GM21786 (cell line): ENCODE data around the gene ZBTB7C.

Experiments
- ATAC-seq: cut with Tn5 transposase; IDR thresholded peaks from one replicate; pipeline ENCODE4 v1.9.1; 2021; ENCODE audit not compliant: unreplicated experiment

The ZBTB7C gene

GRCh38 chr18:48009116-48009745 is 400.0 kb downstream of the ZBTB7C start:
- no peak for ATAC-seq

GRCh38 chr18:48007955-48008701 is 401.1 kb downstream of the ZBTB7C start:
- ATAC-seq = no peak

GRCh38 chr18:48007381-48007780 is 401.8 kb downstream of the ZBTB7C start:
- ATAC-seq = no peak

GRCh38 chr18:48006415-48007175 is 402.6 kb downstream of the ZBTB7C start:
- no peak for ATAC-seq

GRCh38 chr18:48004577-48004976 is 404.6 kb downstream of the ZBTB7C start:
- ATAC-seq = no peak

- no peak for ATAC-seq
Measured at GRCh38 chr18:48003426-48004349, 405.5 kb downstream of the ZBTB7C start.

GRCh38 chr18:48002933-48003365 is 406.2 kb downstream of the ZBTB7C start:
- ATAC-seq = no peak

- ATAC-seq = no peak
Measured at GRCh38 chr18:48000701-48001100, 408.5 kb downstream of the ZBTB7C start.

GRCh38 chr18:47999801-48000248 is 409.4 kb downstream of the ZBTB7C start:
- no peak for ATAC-seq

- no peak for ATAC-seq
Measured at GRCh38 chr18:47997338-47997780, 411.8 kb downstream of the ZBTB7C start.

- ATAC-seq = no peak
Measured at GRCh38 chr18:47996091-47996541, 413.1 kb downstream of the ZBTB7C start.

- no peak for ATAC-seq
Measured at GRCh38 chr18:47995654-47996053, 413.5 kb downstream of the ZBTB7C start.

GRCh38 chr18:47993409-47993808 is 415.8 kb downstream of the ZBTB7C start:
- ATAC-seq = no peak

- ATAC-seq = no peak
Measured at GRCh38 chr18:47992976-47993375, 416.2 kb downstream of the ZBTB7C start.

- ATAC-seq = no peak
Measured at GRCh38 chr18:47992266-47992665, 416.9 kb downstream of the ZBTB7C start.

- ATAC-seq = no peak
Measured at GRCh38 chr18:47990981-47991380, 418.2 kb downstream of the ZBTB7C start.

GRCh38 chr18:47987388-47987699 is 421.8 kb downstream of the ZBTB7C start:
- ATAC-seq = no peak

- no peak for ATAC-seq
Measured at GRCh38 chr18:47986620-47987387, 422.4 kb downstream of the ZBTB7C start.

- ATAC-seq = no peak
Measured at GRCh38 chr18:47985866-47986265, 423.3 kb downstream of the ZBTB7C start.

GRCh38 chr18:47984991-47985390 is 424.2 kb downstream of the ZBTB7C start:
- ATAC-seq = no peak
